GM12865 (cell line): ENCODE measurements around the gene SCFD2.

Experiments
- DNase-seq: peaks from one replicate; pipeline ENCODE4 v3.0.0; 2010; ENCODE audit warnings: low read depth
- H3K4me3 ChIP-seq: 2 replicates; pipeline ENCODE4 v1.5.1; 2011; ENCODE audit warnings: mild to moderate bottlenecking, low read depth, low read length, control low read depth
- CTCF ChIP-seq: IDR thresholded peaks from 2 replicates; pipeline ENCODE4 v1.5.1; 2011; ENCODE audit warnings: low read length, control low read depth, low read depth, inconsistent platforms; ENCODE audit not compliant: insufficient read depth; ENCODE audit errors: missing control alignments

Gene SCFD2

GRCh38 chr4:52842792-52843191, 523.1 kb downstream of the SCFD2 start:
- no peak for DNase-seq
- no peak for TF ChIP-seq CTCF
- H3K4me3 ChIP-seq, result no peak overlapping the region

DNA sequence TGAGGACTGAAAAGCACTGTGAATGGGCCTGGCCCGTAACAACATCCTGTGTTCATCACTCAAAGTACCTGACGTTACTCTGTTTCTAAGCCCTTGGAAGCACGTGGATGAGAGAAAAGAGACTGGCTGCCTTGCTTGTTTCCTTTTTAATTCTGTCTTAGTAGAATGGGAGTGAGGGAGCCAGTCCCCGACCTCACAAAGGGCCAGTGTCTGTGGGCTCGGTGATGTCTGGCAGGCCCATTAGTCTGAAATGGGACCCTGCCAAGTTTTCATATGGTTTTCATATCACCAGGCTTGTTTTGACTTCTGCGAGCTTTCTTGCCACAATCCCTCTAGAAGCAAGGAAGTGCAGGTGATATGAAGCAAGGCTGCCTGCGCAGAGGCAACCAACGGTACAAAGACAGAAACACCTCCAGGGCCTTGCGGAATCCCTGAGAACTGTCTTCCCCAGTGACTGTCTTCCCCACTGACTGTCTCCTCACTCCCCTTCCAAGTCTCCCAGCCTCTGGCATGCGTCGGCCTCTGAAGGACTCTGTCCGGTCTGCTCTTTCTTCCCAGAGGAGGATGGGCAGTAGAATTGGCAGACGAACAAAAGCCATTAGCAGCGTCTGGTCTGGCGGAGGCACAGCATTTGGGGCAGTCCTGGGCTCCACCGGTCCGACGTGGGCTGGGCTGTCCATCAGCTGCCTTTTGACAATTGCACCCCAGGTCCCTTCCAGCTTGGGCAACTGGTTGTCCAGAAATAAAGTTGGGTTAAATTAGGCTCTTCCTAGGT, 524.0 kb downstream of the SCFD2 start:
- no peak for DNase-seq
- no peak overlapping the region for H3K4me3 ChIP-seq
- TF ChIP-seq CTCF, result no peak

DNA sequence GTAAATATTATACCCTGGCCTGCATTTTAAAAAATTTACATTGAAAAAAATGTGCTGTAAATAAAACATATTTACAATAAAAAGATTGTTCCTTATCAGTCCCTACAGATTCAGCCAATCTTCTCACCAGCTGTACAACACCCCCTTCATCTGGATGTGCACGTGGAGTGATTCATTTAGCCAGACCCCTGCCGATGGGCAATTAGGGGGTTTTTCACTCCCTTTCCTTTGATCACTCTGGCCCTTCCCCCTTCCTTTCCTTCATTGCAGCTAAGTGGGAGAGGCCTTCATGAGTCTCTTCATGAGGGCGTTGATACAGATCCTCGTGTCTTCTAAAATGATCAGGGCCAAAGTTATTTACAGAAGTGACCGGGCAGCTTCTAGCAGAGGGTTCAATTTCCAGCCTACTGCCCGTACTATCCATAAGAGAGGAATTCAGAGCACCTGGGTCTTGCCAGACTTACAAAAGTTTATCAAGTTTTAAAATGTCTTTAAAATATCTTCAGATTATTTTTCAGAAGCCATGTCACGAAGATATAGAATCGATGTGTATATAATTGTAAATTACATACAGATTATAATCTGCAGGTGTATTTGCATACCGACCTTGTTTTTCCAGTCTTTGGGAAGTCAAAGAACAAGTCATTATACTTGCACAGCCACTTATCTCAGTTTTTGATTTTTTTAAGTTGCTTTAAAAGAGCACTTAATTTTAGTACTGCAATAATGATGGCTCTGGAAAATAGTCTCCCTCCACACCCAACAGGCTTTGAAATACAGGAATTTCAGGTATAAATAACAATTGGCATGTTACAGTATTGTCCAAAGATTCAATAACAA, 525.1 kb downstream of the SCFD2 start:
- no peak overlapping the region for H3K4me3 ChIP-seq
- DNase-seq, result no peak
- no peak for TF ChIP-seq CTCF

GRCh38 chr4:52838729-52839586, 526.9 kb downstream of the SCFD2 start:
- TF ChIP-seq CTCF, result no peak
- DNase-seq, result no peak
- H3K4me3 ChIP-seq, result no peak overlapping the region

GRCh38 chr4:52837716-52838558, 527.9 kb downstream of the SCFD2 start:
- no peak overlapping the region for H3K4me3 ChIP-seq
- no peak for DNase-seq
- TF ChIP-seq CTCF, result no peak

DNA sequence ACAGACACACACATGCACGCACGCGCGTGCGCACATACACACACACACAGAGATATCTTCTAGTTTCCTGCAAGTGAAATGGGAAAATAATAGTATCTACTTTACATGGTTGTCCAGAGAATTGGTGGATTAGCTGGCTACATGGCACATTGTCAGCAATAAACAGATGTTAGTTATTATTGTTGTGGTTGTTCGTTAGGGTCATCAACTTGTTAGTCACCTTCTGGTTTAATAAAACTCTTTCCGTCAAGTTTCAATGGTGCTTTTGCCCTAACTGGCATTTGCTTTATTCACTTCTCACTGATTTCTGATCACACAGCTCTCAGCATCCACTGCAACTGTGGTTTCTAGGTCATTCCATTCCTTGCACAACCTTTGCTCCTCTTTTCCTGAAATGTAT, 529.2 kb downstream of the SCFD2 start:
- H3K4me3 ChIP-seq, result no peak overlapping the region
- no peak for TF ChIP-seq CTCF
- no peak for DNase-seq
